Body of pancreas (tissue), 4 donors: Measurements from ENCODE around the gene MT3.

Source experiments
- POLR2A ChIP-seq, 3 donors: fragments of 450-650 bp; IDR thresholded peaks; one replicate each; pipeline ENCODE4 v1.6.1; 2016; ENCODE audit warnings: antibody characterized with exemption in 3 of 3, mild to moderate bottlenecking in 2 of 3
- TF ChIP-seq, protein P1 (sequence below), 7 experiments: fragments of 450-650 bp in 4 of 7; fragments of 200-600 bp in 3 of 7; sonication (generic) in 3 of 7; IDR thresholded peaks; one replicate each; pipeline ENCODE4 v1.5.1; 2016 to 2019; ENCODE audit warnings: antibody characterized with exemption in 7 of 7

GRCh38 chr16:56564793-56565477 is 24.4 kb upstream of the MT3 start, which contains the start of gene MT4:
- no peak for TF ChIP-seq POLR2A (IDR thresholded peaks at IDR 0.05)
- TF ChIP-seq, protein P1, sequence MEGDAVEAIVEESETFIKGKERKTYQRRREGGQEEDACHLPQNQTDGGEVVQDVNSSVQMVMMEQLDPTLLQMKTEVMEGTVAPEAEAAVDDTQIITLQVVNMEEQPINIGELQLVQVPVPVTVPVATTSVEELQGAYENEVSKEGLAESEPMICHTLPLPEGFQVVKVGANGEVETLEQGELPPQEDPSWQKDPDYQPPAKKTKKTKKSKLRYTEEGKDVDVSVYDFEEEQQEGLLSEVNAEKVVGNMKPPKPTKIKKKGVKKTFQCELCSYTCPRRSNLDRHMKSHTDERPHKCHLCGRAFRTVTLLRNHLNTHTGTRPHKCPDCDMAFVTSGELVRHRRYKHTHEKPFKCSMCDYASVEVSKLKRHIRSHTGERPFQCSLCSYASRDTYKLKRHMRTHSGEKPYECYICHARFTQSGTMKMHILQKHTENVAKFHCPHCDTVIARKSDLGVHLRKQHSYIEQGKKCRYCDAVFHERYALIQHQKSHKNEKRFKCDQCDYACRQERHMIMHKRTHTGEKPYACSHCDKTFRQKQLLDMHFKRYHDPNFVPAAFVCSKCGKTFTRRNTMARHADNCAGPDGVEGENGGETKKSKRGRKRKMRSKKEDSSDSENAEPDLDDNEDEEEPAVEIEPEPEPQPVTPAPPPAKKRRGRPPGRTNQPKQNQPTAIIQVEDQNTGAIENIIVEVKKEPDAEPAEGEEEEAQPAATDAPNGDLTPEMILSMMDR (IDR thresholded peaks at IDR 0.05) = no peak
